ENCODE data around the gene LDB2.

The LDB2 gene

GRCh38 chr4:16457944-16458343, 440.5 kb downstream of the LDB2 start:
- no peak for DNase-seq
